ENCODE results near the gene BMPER.

Gene BMPER

GRCh38 chr7:34104992-34105391, 199.7 kb downstream of the BMPER start:
- DNase-seq, result no peak

DNA sequence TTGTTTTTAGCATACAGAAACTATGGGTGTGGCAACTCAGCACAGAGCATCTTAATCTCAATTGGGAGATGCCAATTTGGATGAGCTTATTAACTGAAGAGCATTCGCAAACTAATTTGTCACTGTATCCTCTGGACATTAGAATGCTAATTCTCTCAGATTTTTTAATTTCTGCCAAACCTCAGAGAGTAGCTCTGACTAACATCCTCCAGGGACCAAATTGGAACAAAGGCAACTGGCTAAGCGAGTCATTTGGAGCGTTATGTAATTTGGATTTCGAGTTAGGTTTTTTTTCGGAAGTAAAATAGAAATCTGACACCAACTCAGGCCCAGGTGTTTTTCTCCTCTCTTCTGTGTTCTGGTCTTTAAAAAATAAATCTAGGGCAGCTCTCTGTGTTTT, 201.9 kb downstream of the BMPER start:
- no peak for DNase-seq

- no peak for DNase-seq
These were observed 202.8 kb downstream of the BMPER start for GRCh38 chr7:34108165-34108564.

GRCh38 chr7:34109936-34110780, 204.8 kb downstream of the BMPER start:
- DNase-seq, result no peak

- DNase-seq, result no peak
These were observed 205.7 kb downstream of the BMPER start for GRCh38 chr7:34111031-34111430.

DNA sequence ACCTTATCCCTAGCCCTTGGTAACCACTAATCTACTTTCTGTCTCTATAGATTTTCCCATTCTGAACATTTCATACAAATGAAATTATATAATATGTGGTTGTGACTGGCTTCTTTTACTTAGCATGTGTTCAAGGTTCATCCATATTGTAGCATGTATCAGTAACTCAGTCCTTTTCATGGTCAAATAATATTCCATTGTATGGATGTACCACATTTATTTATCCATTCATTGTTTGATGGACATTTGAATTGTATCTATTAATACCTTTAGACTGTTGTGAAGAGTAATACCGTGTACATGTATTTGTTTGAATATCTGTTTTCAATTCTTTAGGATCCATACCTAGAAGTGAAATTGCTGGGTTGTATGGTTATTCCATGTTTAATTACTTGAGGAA, 210.2 kb downstream of the BMPER start:
- DNase-seq, result no peak

- DNase-seq, result no peak
These were observed 212.2 kb downstream of the BMPER start for GRCh38 chr7:34117573-34117972.

DNA sequence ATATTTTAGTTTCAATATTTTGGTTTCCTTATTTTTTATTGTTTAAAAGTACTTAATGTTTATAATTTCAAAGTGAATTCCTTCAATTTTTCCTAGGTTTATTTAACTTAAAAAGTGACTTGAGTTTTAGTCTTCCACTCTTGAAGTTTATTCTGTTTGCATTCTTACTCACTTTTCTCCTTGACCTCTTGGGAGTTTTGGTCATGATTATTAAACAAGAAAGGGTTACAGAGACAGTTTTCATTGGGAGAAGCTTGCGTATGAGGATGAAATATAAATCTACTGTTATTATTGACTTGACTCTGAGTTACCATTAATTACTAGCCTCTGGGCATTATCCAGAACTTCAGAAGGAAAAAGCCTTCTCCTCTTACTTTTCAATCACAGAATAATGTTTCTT, 216.0 kb downstream of the BMPER start:
- no peak for DNase-seq

GRCh38 chr7:34123316-34123715, 218.0 kb downstream of the BMPER start:
- DNase-seq, result no peak

DNA sequence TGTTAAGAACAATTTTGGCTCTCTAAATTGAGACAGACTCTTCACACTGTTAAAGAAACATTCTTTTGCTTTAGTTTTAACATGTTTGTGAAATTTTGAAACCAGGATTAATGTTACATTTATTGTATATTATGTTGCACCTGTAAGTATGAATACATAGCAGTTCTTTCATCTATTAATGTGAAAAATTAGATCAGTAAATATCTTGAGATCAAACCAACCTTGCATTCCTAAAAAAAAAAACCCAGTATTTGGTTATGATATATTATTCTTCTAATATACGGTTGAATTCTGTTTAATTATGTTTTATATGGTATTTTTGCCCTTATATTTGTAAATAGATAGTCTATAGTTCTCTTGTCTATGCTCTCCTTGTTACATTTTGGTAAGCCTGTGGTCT, 219.4 kb downstream of the BMPER start:
- DNase-seq, result no peak

DNA sequence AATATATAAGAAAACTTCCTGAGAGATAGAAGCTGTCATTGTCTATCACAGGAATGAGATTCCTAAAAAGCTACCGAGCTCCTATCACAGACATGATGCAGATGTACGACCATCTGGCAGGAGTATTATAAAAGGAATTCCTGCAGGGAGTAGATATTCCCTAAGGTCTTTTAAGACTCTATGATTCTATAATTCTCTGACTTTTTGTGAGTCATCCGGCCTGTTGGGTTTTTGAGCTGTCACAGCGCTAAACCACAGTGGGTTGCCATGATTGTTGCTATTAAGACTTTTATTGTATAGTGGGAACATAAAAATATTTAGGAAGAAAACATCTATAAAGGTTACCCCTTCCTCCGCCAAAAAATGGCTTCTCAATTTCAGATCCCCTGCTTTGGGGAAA, 223.4 kb downstream of the BMPER start:
- no peak for DNase-seq

GRCh38 chr7:34130558-34131295, 225.4 kb downstream of the BMPER start:
- no peak for DNase-seq

GRCh38 chr7:34131371-34131770, 226.0 kb downstream of the BMPER start:
- no peak for DNase-seq

- DNase-seq, result no peak
These were observed 228.1 kb downstream of the BMPER start for GRCh38 chr7:34133356-34133982.

- DNase-seq, result peak in 1 of 2 donors; percentile 35
These were observed 228.8 kb downstream of the BMPER start for GRCh38 chr7:34133983-34134782.

- no peak for DNase-seq
These were observed 230.6 kb downstream of the BMPER start for GRCh38 chr7:34135924-34136323.

- no peak for DNase-seq
These were observed 231.4 kb downstream of the BMPER start for GRCh38 chr7:34136698-34137097.

- no peak for DNase-seq
These were observed 231.8 kb downstream of the BMPER start for GRCh38 chr7:34137176-34137575.

DNA sequence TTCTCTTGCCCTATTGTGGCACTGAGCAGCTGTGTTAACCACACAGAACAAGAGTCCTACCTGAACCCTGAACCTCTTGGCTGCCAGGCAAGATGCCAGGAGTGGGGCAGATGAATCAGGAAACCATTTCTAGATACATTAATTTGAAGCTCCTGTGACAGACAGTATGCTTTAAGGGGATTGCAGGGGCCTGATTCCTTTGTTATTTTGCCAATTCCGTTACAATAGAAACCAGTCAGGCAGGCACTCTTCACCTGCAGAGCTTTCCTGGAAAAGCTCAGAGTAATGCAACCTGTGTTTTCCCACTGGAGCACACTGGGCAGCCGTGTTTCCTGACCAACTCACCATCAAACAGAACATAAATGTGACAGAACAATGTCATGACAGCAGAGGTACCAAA, 233.1 kb downstream of the BMPER start:
- no peak for DNase-seq

DNA sequence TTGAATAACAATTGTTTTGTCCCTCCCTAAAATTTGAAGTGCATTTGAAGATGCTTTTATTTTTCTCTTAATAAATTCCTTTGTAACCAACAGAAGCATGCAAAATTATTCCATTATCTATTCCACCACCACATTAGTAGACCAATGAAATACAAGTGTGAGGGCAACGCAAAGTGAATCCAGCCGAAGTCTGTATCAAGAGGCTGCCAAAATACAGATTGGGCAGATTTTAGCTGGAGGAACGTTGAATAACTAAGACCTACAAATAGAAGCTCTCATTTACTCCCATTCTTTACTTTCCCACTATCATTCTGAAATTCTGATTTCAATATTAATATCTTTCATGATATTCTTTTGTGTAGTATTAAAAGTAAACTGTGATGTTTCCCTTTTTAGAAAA, 233.7 kb downstream of the BMPER start:
- DNase-seq, result no peak

DNA sequence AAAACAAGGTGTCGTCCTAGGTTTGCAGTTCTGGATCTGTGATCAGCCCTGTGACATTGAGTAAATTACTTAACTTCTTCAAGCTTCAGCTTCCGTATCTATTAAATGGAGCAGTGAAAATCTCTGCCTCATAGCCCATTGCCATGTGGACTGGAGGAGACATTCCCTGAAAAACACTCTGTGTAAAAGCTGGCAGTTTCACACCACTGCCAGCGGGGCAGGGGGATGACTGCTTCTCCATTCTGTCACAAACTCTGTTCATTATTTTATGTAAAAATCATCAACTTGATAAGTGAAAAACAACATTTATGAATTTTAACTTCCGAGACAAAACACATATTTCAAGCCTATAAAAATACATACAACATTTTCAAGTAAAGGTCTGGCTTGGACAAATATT, 234.7 kb downstream of the BMPER start:
- DNase-seq, result no peak

GRCh38 chr7:34143402-34143801, 238.1 kb downstream of the BMPER start:
- no peak for DNase-seq

- DNase-seq, result no peak
These were observed 240.3 kb downstream of the BMPER start for GRCh38 chr7:34145603-34146002.
